GM21381 (cell line): Measurements from ENCODE around the gene C11orf68.

ENCODE experiments used
- ATAC-seq: cut with Tn5 transposase; IDR thresholded peaks from one replicate; pipeline ENCODE4 v1.9.1; 2021; ENCODE audit warnings: mild to moderate bottlenecking, moderate library complexity; ENCODE audit not compliant: unreplicated experiment

Gene C11orf68

DNA sequence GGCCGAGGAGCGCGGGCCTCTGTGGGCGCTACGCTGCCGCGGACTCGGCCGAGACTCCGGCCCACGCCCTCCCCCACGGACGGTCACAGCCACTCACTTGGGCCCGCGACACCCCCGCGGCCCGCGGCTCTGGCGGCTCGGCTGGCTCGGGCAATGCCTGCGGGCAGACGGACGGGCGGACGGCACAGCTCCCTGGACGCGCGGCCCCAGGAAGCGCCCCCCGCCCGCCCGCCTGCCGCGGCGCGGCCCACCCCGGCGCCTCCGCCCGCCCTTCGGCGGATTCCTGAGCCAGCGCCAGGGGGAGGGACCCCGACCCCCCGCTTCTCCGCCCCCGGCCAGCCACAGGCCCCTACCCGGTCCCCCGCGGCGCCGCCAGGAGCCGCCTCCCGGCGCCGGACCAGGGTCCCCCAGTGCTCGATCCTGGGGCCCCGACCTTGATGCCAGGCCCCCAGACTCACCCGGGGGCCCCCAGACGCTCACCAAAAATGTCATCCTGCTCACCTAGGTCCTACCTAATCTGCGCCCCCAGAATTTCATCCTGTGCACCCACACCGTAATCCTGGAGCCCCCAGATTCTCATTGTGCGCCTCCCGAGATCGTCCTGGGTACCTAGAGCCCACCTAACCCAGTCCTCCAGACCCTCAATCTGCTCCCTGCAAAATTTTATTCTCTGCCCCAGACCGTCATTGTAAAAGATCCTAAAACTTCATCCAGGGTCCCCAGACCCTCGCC, 46.1 kb downstream of the C11orf68 start, which contains the start of gene EFEMP2:
Gene EFEMP2 (minus strand): TSS at position 215 of the 732 bp plus-strand sequence. CDS start 446 bp downstream, outside the sequence.
- ATAC-seq, result no peak

DNA sequence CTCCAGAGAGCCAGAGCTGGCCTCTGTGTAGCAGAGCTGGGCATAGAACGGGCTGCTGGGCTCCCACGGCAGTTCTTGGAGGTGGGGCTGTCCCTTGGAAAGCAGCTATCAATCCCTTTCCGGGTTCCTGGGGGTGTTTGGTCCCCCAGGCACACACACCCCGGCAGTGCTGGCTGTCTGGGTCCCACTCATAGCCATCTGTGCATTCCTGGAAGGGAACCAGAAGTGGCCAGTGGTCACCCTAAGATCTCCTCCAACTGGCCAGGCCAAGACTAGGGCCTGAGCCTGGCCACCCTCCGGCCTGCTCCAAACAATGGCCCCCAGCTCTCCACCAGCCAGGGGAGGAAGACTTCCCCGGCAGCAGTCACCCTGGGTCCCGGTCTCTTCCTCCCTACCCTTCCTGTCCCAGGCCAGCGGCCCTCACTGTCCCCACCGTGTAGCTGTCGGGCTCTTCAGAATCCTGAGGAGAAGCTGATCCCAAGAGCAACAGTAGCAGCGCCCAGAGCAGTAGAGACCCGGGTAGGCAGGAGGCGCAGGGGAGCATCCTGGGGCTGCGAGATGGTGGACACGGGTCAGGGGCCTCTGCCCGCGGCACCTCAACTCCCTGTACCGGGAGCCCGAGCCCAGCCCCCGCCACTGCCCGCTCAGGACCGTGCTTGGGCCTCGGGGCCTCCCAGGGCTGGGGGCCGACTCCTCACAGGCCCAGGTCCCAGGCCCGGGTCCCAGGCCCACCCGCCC, 46.9 kb downstream of the C11orf68 start:
- no peak for ATAC-seq

DNA sequence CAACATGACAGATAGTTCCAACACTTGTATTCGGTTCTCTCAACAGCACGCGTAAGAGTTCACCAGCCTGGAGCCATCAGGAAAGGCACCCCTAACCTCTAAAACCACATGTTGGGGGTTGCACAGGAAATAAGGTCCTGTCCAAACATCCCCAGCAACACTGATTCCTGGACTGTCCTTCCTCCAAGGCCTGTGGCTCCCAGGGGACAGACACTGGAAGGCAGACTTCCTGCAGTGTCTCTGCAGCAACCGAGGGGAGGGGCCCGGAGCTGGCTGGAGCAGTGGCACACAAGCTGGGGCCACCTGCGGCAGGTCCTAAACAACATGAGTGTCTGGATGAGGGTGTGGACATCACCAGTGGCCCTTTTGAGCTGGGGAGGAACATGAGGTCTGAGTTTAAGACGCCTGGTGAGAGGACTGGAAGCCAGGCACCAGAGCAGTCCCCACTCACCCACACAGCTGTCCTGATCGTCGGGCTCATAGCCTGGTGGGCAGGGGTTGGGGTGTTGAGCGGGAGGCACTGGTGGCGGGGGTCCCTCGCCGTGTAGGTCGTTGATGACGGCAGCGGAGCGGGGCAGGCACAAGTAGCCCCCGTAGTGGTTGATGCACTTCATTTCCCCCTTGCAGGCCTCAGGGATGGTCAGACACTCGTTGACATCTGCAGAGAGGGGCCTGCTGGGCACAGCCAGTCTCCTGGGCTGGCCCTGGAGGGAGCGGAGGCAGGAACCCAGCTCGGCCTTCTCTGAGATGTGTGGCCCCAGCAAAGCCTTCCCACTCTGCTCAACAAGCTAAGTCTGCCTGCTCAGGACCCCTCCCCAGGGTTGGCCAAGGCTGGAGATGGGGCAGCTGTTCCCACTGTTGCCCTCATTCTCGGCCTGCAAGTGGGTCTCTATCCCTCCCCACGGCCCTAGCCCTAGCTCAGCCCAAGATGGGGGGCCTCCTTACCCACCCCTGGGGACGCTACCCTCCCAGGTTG, 47.9 kb downstream of the C11orf68 start:
- ATAC-seq, result no peak

DNA sequence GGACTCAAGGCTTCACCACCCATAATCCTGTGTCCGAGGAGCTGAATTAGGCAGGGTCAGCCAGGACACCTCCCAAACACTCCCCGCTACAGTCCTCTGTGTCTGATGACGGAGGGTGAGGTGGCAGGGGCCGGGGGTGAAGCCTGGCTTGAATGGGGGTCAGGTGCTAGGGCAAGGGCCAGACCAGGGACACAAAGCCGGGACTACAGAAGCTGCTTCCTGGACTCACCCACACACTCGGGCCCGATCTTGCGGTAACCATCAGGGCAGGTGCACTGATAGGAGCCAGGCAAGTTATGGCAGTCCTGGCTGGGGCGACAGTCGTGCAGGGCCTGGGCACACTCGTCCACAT, 48.6 kb downstream of the C11orf68 start:
- ATAC-seq, result no peak

DNA sequence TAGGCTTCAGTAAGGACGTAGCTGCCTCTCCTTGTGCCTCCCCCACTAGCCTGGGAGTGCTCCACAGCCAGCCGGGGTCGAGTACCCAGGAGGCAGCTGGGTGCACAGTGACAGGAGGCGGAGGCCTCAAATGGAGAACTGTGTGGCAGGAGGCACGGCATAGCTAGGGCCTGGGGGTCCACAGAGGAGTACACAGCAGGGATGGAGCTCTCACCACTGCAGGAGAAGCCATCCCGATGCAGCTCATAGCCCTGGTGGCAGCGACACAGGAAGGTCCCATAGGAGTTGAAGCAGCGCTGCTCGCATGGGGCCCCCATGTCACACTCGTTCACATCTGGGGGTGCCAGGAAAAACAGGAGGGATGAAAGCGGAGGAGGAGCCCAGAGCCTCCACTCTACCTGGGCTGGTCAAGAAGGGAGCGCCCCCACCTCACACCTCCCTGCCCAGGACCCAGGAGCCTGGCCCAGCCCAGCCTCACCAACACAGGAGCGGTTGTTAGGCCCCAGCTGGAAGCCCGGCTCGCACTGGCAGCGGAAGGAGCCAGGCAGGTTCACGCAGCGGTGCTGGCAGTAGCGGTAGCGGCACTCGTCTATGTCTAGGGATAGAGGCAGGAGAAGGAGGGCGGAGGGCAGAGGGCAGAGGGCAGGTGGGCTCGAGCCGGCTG, 49.1 kb downstream of the C11orf68 start:
- no peak for ATAC-seq

DNA sequence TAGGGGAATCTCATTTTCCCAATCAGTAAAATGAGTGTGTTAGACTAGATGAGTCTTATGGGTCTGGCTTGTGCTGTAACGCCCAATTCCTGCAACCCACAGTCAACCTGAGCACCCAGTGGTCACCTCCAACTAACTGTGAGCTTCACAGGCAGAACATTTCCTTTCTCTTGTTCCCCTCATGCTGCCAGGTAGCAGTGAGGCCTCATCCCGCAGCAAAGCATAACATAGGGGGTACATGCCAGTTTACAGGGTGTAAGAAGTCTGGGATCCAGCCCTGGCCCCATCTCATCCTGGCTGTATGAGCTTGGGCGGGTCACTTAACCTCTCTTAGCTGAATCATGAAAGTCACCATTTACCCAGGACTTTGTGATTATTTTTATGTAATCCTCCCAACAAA, 50.0 kb downstream of the C11orf68 start:
- ATAC-seq, result no peak

DNA sequence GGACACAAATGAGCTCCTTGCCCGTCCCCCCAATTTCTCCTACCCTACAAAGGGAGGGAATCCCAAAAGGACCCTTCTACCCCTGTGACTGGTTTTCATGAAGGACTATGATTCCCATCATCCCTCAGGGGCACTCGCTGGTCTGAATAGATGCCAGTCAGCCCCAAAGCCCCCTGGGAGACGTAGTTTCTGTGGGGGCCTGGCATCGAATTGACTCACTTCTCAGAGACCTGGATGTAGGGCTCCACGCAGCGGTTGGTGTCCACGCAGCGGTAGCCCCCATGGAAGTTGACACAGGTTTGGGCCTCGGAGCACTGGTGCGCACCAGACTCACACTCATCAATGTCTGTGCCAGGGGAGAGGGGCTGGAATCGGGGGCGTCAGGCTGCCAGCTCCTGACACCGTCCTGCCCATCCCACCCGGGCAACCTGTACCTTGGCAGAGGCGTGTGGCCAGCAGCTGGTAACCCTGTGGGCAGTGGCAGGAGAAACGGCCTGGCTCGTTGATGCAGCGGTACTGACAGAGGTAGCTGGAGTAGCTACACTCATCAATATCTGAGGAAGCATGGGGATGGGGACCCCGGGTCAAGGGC, 50.7 kb downstream of the C11orf68 start:
- ATAC-seq, result no peak

DNA sequence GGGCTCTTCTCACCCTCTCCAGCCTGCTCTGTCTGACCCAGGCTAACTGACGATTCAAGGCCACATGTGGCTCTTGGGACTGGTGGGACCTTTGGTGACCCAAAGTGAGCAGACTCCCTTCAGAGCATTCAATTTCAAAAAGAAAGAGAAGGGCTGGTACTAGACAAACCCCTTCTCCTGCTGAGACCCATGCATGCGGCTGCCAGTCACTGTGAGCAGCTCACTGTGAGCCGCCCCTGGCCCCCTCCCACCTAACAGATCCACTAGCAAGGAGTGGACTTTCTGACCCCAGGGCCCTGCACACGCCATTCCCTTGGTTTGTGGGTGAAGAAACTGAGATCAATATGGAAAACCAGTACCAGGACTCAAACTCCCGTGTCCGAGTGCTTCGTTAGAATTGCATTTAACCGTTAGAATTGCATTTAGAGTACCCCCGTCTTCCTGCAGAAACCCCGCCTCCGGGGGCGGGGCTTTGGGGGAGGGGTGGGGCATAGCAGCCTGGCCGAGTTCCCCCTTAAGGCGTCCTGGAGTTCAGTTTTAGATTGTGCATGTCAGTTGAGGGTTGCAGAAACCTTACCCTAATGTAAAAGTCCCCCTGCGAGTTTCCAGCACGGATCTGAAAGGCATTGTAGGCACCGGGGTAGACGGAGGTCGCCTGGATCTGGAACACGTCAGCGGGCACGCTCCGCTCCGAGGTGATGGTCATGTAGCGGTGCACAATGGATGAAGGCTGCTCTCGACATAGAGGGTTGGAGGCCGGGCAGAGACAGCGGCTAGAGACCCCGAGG, 51.4 kb downstream of the C11orf68 start:
- ATAC-seq, result no peak
